Prostate gland (tissue), 2 donors: ENCODE data around the gene ODAD3.

Experiments
- POLR2AphosphoS5 ChIP-seq: sonication (generic); formaldehyde crosslinking; IDR thresholded peaks from one replicate; pipeline ENCODE4 v1.6.1; 2017; ENCODE audit warnings: antibody characterized with exemption
- TF ChIP-seq, protein P1 (sequence below), 4 experiments: fragments of 200-600 bp in 2 of 4; fragments of 450-650 bp in 2 of 4; sonication (generic) in 2 of 4; IDR thresholded peaks; 1 replicate in 3 of 4; 2 replicates in 1 of 4; pipeline ENCODE4 v1.5.1; 2016 to 2019; ENCODE audit warnings: antibody characterized with exemption in 4 of 4, mild to moderate bottlenecking in 2 of 4, moderate library complexity in 2 of 4

DNA sequence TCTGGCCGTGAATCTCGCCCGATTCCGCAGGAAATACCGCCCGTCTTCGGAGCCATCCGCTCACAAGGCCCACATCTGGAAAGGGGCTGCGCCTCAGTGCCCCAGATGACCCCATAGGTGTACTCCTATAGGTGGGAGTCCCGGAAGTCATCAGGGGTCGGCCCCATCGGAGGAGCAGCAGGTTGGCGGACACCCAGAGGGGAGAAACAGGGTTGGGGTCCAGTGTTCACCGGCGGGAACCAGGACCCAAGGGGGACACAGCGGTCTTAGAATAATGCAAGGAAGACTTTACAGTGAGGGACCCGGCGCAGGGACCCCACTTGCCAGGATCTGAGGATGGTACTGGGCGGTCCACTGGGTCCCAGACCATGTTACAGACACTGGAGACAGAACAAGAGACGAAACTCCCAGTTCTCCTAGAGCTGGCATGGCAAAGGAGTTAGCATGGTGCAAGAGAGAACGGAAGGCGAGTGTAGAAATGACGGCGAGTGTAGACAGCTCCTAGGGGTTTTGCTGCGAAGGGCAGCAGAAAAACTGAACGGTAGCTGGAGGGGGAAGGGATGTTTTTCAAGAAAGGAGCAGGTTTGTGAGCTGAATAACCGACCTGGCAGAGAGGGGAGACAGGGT, 11.6 kb downstream of the ODAD3 start:
- TF ChIP-seq POLR2AphosphoS5: no peak
- TF ChIP-seq, protein P1, sequence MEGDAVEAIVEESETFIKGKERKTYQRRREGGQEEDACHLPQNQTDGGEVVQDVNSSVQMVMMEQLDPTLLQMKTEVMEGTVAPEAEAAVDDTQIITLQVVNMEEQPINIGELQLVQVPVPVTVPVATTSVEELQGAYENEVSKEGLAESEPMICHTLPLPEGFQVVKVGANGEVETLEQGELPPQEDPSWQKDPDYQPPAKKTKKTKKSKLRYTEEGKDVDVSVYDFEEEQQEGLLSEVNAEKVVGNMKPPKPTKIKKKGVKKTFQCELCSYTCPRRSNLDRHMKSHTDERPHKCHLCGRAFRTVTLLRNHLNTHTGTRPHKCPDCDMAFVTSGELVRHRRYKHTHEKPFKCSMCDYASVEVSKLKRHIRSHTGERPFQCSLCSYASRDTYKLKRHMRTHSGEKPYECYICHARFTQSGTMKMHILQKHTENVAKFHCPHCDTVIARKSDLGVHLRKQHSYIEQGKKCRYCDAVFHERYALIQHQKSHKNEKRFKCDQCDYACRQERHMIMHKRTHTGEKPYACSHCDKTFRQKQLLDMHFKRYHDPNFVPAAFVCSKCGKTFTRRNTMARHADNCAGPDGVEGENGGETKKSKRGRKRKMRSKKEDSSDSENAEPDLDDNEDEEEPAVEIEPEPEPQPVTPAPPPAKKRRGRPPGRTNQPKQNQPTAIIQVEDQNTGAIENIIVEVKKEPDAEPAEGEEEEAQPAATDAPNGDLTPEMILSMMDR (IDR thresholded peaks at IDR 0.05): no peak
